ENCODE results near the gene CFAP251. TPM values are rescaled to one million over a fixed set of nuclear protein-coding genes. Genes with fewer than 3 reads are reported as not detected.

Gene CFAP251
- total RNA-seq, 1 experiment from 2014 or later: 3.2 TPM

GRCh38 chr12:121871467-121871866 is 46.9 kb upstream of the CFAP251 start:
- H2AFZ ChIP-seq (ENCODE audit: low read length): no peak overlapping the region
- no peaks in the 10 kb centered on the region for H3K4me1 ChIP-seq (ENCODE audit: insufficient read depth, low read length)
- no peaks in the 10 kb centered on the region for H3K36me3 ChIP-seq (ENCODE audit: low read depth, low read length)
- H3K4me3 ChIP-seq (ENCODE audit: low read length): no peak overlapping the region
- BruUV-seq (replicated peaks): no TSS peak
- no peaks in the 10 kb centered on the region for H3K79me2 ChIP-seq (ENCODE audit: low read length)
- CTCF ChIA-PET: no interaction called here
- DNase-seq (no peak), ATAC-seq (no peak)
- H3K27me3 ChIP-seq (ENCODE audit: low read length): no peaks in the 10 kb centered on the region
- H3K9me2 ChIP-seq (replicated peaks; ENCODE audit: low read length): no peaks in the 10 kb centered on the region
- H3K27ac ChIP-seq (ENCODE audit: low read length): no peak overlapping the region
- POLR2A ChIA-PET (ENCODE audit: unreplicated experiment): no interaction called here
- no peaks in the 10 kb centered on the region for H4K20me1 ChIP-seq (ENCODE audit: low read length)
- H3K4me2 ChIP-seq (ENCODE audit: low read length): no peak overlapping the region
- intact Hi-C loops (cut with micrococcal nuclease): no loop called here
- H3K9ac ChIP-seq (ENCODE audit: low read length): no peak overlapping the region
- no peaks in the 10 kb centered on the region for H3K9me3 ChIP-seq (ENCODE audit: low read length)
- no peaks in the 10 kb centered on the region for H3F3A ChIP-seq (ENCODE audit: low read length, unreplicated experiment)
- TF ChIP-seq EZH2phosphoT487 (IDR thresholded peaks at IDR 0.05; ENCODE audit: borderline replicate concordance, low read length): no peak
- no peak for TF ChIP-seq CTCF (conservative IDR thresholded peaks at IDR 0.05; ENCODE audit: low read depth, low read length)
- TF ChIP-seq EZH2 (IDR thresholded peaks at IDR 0.05; ENCODE audit: low read length, unreplicated experiment): no peak

- H3K4me3 ChIP-seq (ENCODE audit: low read length): no peak overlapping the region
- DNase-seq (peak; percentile 36), ATAC-seq (peak; percentile 33)
- H3K79me2 ChIP-seq (ENCODE audit: low read length): no peaks in the 10 kb centered on the region
- H3F3A ChIP-seq (ENCODE audit: low read length, unreplicated experiment): no peaks in the 10 kb centered on the region
- no peak overlapping the region for H3K4me2 ChIP-seq (ENCODE audit: low read length)
- H3K9ac ChIP-seq (ENCODE audit: low read length): no peak overlapping the region
- CTCF ChIA-PET: interaction anchor here (0.6 kb wide), 1 partner anchor 394 kb away, joined by 3 read pairs; no protein-coding TSS in a partner anchor
- no TSS peak for BruUV-seq (replicated peaks)
- POLR2A ChIA-PET (ENCODE audit: unreplicated experiment): interaction anchor here (0.5 kb wide), 2 partner anchors 39 to 88 kb away, joined by 3 read pairs; no protein-coding TSS in a partner anchor
- H3K36me3 ChIP-seq (ENCODE audit: low read depth, low read length): no peaks in the 10 kb centered on the region
- H3K9me2 ChIP-seq (replicated peaks; ENCODE audit: low read length): no peaks in the 10 kb centered on the region
- no peak overlapping the region for H3K27ac ChIP-seq (ENCODE audit: low read length)
- no peaks in the 10 kb centered on the region for H3K27me3 ChIP-seq (ENCODE audit: low read length)
- no peaks in the 10 kb centered on the region for H3K9me3 ChIP-seq (ENCODE audit: low read length)
- intact Hi-C loops (cut with micrococcal nuclease): no loop called here
- H2AFZ ChIP-seq (ENCODE audit: low read length): no peak overlapping the region
- TF ChIP-seq EZH2phosphoT487 (IDR thresholded peaks at IDR 0.05; ENCODE audit: borderline replicate concordance, low read length): no peak
- TF ChIP-seq EZH2 (IDR thresholded peaks at IDR 0.05; ENCODE audit: low read length, unreplicated experiment): no peak
- no peak for TF ChIP-seq CTCF (conservative IDR thresholded peaks at IDR 0.05; ENCODE audit: low read depth, low read length)
- H4K20me1 ChIP-seq (ENCODE audit: low read length): no peaks in the 10 kb centered on the region
- peaks cover 2% of the 10 kb centered on the region; the same call in 1 of the 2 replicates for H3K4me1 ChIP-seq (ENCODE audit: insufficient read depth, low read length)
Observed at GRCh38 chr12:121872546-121873215, 45.7 kb upstream of the CFAP251 start.

GRCh38 chr12:121873216-121873569 is 45.2 kb upstream of the CFAP251 start:
- Histone ChIP-seq H3K4me3 (ENCODE audit: low read length) (no peak overlapping the region), H3K9me2 (replicated peaks; ENCODE audit: low read length) (no peaks in the 10 kb centered on the region), H3K27me3 (ENCODE audit: low read length) (no peaks in the 10 kb centered on the region), H3K79me2 (ENCODE audit: low read length) (no peaks in the 10 kb centered on the region), H3K9ac (ENCODE audit: low read length) (no peak overlapping the region), H2AFZ (ENCODE audit: low read length) (no peak overlapping the region), H3K4me2 (ENCODE audit: low read length) (no peak overlapping the region), H3K4me1 (ENCODE audit: insufficient read depth, low read length) (peaks cover 6% of the 10 kb centered on the region; the same call in 1 of the 2 replicates), H3K36me3 (ENCODE audit: low read depth, low read length) (no peaks in the 10 kb centered on the region), H4K20me1 (ENCODE audit: low read length) (no peaks in the 10 kb centered on the region), H3F3A (ENCODE audit: low read length, unreplicated experiment) (no peaks in the 10 kb centered on the region), H3K9me3 (ENCODE audit: low read length) (no peaks in the 10 kb centered on the region), H3K27ac (ENCODE audit: low read length) (no peak overlapping the region)
- intact Hi-C loops (cut with micrococcal nuclease): no loop called here
- no TSS peak for BruUV-seq (replicated peaks)
- TF ChIP-seq CTCF (conservative IDR thresholded peaks at IDR 0.05; ENCODE audit: low read depth, low read length) (no peak), EZH2 (IDR thresholded peaks at IDR 0.05; ENCODE audit: low read length, unreplicated experiment) (no peak), EZH2phosphoT487 (IDR thresholded peaks at IDR 0.05; ENCODE audit: borderline replicate concordance, low read length) (no peak)
- DNase-seq (no peak), ATAC-seq (no peak)
- POLR2A ChIA-PET (ENCODE audit: unreplicated experiment): interaction anchor here (0.5 kb wide), 2 partner anchors 39 to 89 kb away, joined by 3 read pairs; no protein-coding TSS in a partner anchor
- CTCF ChIA-PET: interaction anchor here (0.6 kb wide), 1 partner anchor 395 kb away, joined by 3 read pairs; no protein-coding TSS in a partner anchor
